GM23248 (cell line): Measurements from ENCODE around the gene INTS1. TPM values are rescaled to one million over a fixed set of nuclear protein-coding genes. Genes with fewer than 3 reads are reported as not detected.

Experiments used
- DNase-seq: peaks from one replicate; pipeline ENCODE4 v3.0.0-alpha.2; 2015
- H2AFZ ChIP-seq: fragments of 200-600 bp; sonication (generic); 2 replicates; pipeline ENCODE4 v1.6.1; 2016; ENCODE audit warnings: antibody characterized with exemption
- H3F3A ChIP-seq: fragments of 200-600 bp; sonication (generic); 2 replicates; pipeline ENCODE4 v1.6.1; 2016; ENCODE audit warnings: mild to moderate bottlenecking, antibody characterized with exemption, mixed run types; ENCODE audit not compliant: insufficient read depth
- H3K27ac ChIP-seq: fragments of 200-600 bp; sonication (generic); 2 replicates; pipeline ENCODE4 v1.5.1; 2016; ENCODE audit warnings: mild to moderate bottlenecking
- H3K27me3 ChIP-seq: fragments of 200-600 bp; sonication (generic); replicated peaks from 2 replicates; pipeline ENCODE4 v1.6.1; 2016; ENCODE audit warnings: mild to moderate bottlenecking; ENCODE audit not compliant: insufficient read depth
- H3K36me3 ChIP-seq: fragments of 200-600 bp; sonication (generic); 2 replicates; pipeline ENCODE4 v1.6.1; 2016; ENCODE audit warnings: low read depth, mild to moderate bottlenecking
- H3K4me1 ChIP-seq: fragments of 200-600 bp; sonication (generic); 2 replicates; pipeline ENCODE4 v1.6.1; 2016; ENCODE audit warnings: mild to moderate bottlenecking; ENCODE audit not compliant: insufficient read depth
- H3K4me2 ChIP-seq: fragments of 200-600 bp; sonication (generic); one replicate; pipeline ENCODE4 v1.6.1; 2016; ENCODE audit warnings: mild to moderate bottlenecking; ENCODE audit not compliant: unreplicated experiment
- H3K4me3 ChIP-seq: fragments of 200-600 bp; sonication (generic); 2 replicates; pipeline ENCODE4 v1.5.1; 2016; ENCODE audit warnings: mild to moderate bottlenecking
- H3K79me2 ChIP-seq: fragments of 200-600 bp; sonication (generic); 2 replicates; pipeline ENCODE4 v1.6.1; 2016; ENCODE audit warnings: mild to moderate bottlenecking; ENCODE audit not compliant: insufficient read depth
- H3K9ac ChIP-seq: fragments of 200-600 bp; sonication (generic); 2 replicates; pipeline ENCODE4 v1.6.1; 2016; ENCODE audit warnings: mild to moderate bottlenecking
- H3K9me2 ChIP-seq: fragments of 200-600 bp; sonication (generic); 2 replicates; pipeline ENCODE4 v1.6.1; 2016; ENCODE audit warnings: mixed run types, mild to moderate bottlenecking, moderate library complexity; ENCODE audit not compliant: insufficient read depth
- H3K9me3 ChIP-seq: fragments of 200-600 bp; sonication (generic); one replicate; pipeline ENCODE4 v1.6.1; 2017; ENCODE audit warnings: low read depth
- H4K20me1 ChIP-seq: fragments of 200-600 bp; sonication (generic); 2 replicates; pipeline ENCODE4 v1.6.0; 2016; ENCODE audit not compliant: insufficient read depth
- EZH2 ChIP-seq: fragments of 200-600 bp; sonication (generic); IDR thresholded peaks from 2 replicates; pipeline ENCODE4 v1.6.1; 2018; ENCODE audit warnings: antibody characterized with exemption, mild to moderate bottlenecking; ENCODE audit not compliant: insufficient read depth, poor library complexity, severe bottlenecking
- EZH2phosphoT487 ChIP-seq: fragments of 200-600 bp; sonication (generic); IDR thresholded peaks from 2 replicates; pipeline ENCODE4 v1.6.1; 2018; ENCODE audit warnings: antibody characterized with exemption, moderate library complexity, mild to moderate bottlenecking, low read depth; ENCODE audit not compliant: insufficient read depth
- WGBS, 2 experiments: methylation state at CpG; one replicate each; pipeline ENCODE4 v1.1.6; 2015 to 2017; ENCODE audit warnings: low lambda C conversion rate in 2 of 2, low coverage in 1 of 2; ENCODE audit errors: missing lambda C conversion rate in 2 of 2; 5-methylcytosine and 5-hydroxymethylcytosine counted together
- in situ Hi-C: fragments of 300-500 bp; cut with MboI; formaldehyde crosslinking; loops from 2 replicates; pipeline ENCODE4 v1.15.0; 2020
- polyA plus RNA-seq: library from polyadenylated mRNA; unstranded; fragments of >200 nt; fragmentation: Nextera tagmentation; extraction: Ambion mirVana; gene quantifications from 2 replicates; pipeline ENCODE4 v1.2.1, GENCODE V29; 2016
- total RNA-seq: library from RNA; depleted of rRNA; stranded (reverse); fragments of >200 nt; shearing (Covaris generic); gene quantifications from 2 replicates; pipeline ENCODE4 v1.2.3, GENCODE V29; 2014

Gene INTS1
- total and polyA plus RNA-seq, 2 experiments from 2014 or later: 25.4 to 44.7 TPM

- H3K79me2 ChIP-seq: peaks cover 42% of the 10 kb centered on the region
- H3F3A ChIP-seq: no peaks in the 10 kb centered on the region
- WGBS, 2 experiments: 95 to 96% methylated on average over 7 to 11 of the region's 14 CpGs
- H3K27ac ChIP-seq: no peak overlapping the region
- H3K4me2 ChIP-seq: no peak overlapping the region
- no peaks in the 10 kb centered on the region for H3K27me3 ChIP-seq
- no peaks in the 10 kb centered on the region for H3K36me3 ChIP-seq
- DNase-seq: no peak
- H3K9me3 ChIP-seq: no peaks in the 10 kb centered on the region
- H3K4me1 ChIP-seq: peaks cover 7% of the 10 kb centered on the region; the same call in 1 of the 2 replicates
- in situ Hi-C loops: no loop called here
- H3K4me3 ChIP-seq: no peak overlapping the region
- no peaks in the 10 kb centered on the region for H4K20me1 ChIP-seq
- H3K9ac ChIP-seq: no peak overlapping the region
- TF ChIP-seq EZH2phosphoT487: no peak
- no peak for TF ChIP-seq EZH2
- H3K9me2 ChIP-seq: no peaks in the 10 kb centered on the region
- H2AFZ ChIP-seq: no peak overlapping the region
Measured at GRCh38 chr7:1454542-1454941, 49.6 kb downstream of the INTS1 start.

DNA sequence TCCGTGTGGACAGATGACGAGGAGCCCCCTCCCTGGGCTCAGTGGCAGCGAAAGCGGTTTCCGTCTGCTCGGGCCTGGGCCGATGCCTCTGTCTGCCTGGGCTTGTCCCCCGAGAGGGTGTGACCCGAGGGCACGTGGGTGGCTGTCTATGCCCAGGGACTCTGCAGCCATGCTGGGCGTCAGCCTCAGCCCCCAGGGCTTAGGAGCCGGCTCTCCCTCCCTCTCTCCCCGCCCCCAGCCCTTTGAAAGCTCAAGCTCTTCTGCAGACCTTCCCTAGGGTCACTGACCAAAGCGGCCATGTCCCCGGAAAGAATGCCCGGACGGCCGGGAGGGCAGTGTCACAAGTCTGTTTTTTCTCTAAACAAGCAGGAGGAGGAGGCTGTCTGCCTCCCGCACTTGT lies 52.0 kb downstream of the INTS1 start:
- no peaks in the 10 kb centered on the region for H3K9me2 ChIP-seq
- no peak overlapping the region for H2AFZ ChIP-seq
- no peaks in the 10 kb centered on the region for H3K36me3 ChIP-seq
- H3K4me2 ChIP-seq: no peak overlapping the region
- H3K9me3 ChIP-seq: no peaks in the 10 kb centered on the region
- no peaks in the 10 kb centered on the region for H3K27me3 ChIP-seq
- in situ Hi-C loops: no loop called here
- H3K27ac ChIP-seq: no peak overlapping the region
- no peak overlapping the region for H3K9ac ChIP-seq
- no peaks in the 10 kb centered on the region for H3F3A ChIP-seq
- DNase-seq: no peak
- TF ChIP-seq EZH2phosphoT487: no peak
- no peak for TF ChIP-seq EZH2
- H3K4me3 ChIP-seq: no peak overlapping the region
- WGBS, 2 experiments: 62 to 64% methylated on average over 18 to 19 of the region's 19 CpGs
- H4K20me1 ChIP-seq: no peaks in the 10 kb centered on the region
- H3K4me1 ChIP-seq: no peaks in the 10 kb centered on the region
- H3K79me2 ChIP-seq: peaks cover 27% of the 10 kb centered on the region

DNA sequence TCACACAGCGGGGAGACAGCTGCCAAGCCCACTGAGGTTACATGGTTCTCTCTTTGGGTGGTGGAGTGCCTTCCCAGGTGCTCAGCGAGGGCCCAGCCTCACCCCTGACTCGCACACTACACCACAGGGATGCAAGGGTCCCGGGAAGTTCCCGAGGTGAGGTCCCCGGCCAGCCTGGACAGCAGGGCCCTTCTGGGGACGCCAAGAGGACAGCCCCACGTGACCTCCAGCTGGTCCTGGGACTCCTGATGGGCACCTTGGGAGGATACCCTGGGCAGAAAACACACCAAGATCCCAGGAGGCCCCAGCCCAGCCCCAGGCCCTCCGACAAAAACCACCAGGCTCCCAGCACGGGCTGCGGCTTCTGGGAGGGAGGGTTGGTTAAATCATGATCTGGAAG lies 53.2 kb downstream of the INTS1 start:
- TF ChIP-seq EZH2phosphoT487: no peak
- TF ChIP-seq EZH2: no peak
- no peaks in the 10 kb centered on the region for H4K20me1 ChIP-seq
- no peaks in the 10 kb centered on the region for H3F3A ChIP-seq
- H3K9ac ChIP-seq: no peak overlapping the region
- H3K9me2 ChIP-seq: no peaks in the 10 kb centered on the region
- H3K36me3 ChIP-seq: no peaks in the 10 kb centered on the region
- 94 to 97% methylated on average over 11 of the region's 11 CpGs for WGBS, 2 experiments
- H3K79me2 ChIP-seq: peaks cover 15% of the 10 kb centered on the region; the same call in 1 of the 2 replicates
- no peak for DNase-seq
- H2AFZ ChIP-seq: no peak overlapping the region
- no peak overlapping the region for H3K27ac ChIP-seq
- no peaks in the 10 kb centered on the region for H3K9me3 ChIP-seq
- no peak overlapping the region for H3K4me3 ChIP-seq
- in situ Hi-C loops: no loop called here
- H3K4me2 ChIP-seq: no peak overlapping the region
- H3K27me3 ChIP-seq: no peaks in the 10 kb centered on the region
- no peaks in the 10 kb centered on the region for H3K4me1 ChIP-seq

DNA sequence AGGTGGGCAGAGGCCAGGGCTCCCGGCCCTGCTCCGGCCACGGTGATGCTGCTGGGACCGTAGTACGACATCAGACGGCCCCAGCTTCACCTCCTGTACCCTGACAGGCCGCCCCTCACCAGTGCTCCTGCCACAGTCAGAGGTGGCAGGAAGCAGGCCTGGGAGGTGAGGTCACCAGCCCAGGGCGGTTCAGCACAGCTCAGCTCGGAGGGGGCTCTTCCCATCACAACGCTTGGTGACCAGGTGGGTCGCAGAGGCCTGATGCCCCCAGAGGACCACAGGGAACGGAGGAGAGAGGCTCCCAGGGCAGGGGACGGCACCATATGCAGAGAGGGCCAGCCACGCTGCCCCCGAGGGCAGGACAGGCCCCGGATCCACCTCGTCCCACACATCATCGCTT lies 53.8 kb downstream of the INTS1 start:
- no peaks in the 10 kb centered on the region for H3K9me2 ChIP-seq
- no peak overlapping the region for H3K9ac ChIP-seq
- no peaks in the 10 kb centered on the region for H3F3A ChIP-seq
- no peak overlapping the region for H3K4me2 ChIP-seq
- DNase-seq: no peak
- no peak for TF ChIP-seq EZH2phosphoT487
- no peak for TF ChIP-seq EZH2
- H3K4me1 ChIP-seq: no peaks in the 10 kb centered on the region
- H3K27me3 ChIP-seq: no peaks in the 10 kb centered on the region
- H3K79me2 ChIP-seq: peaks cover 10% of the 10 kb centered on the region; the same call in 1 of the 2 replicates
- no peak overlapping the region for H3K27ac ChIP-seq
- in situ Hi-C loops: no loop called here
- H4K20me1 ChIP-seq: no peaks in the 10 kb centered on the region
- 87 to 88% methylated on average over 18 of the region's 18 CpGs for WGBS, 2 experiments
- H3K9me3 ChIP-seq: no peaks in the 10 kb centered on the region
- H3K4me3 ChIP-seq: no peak overlapping the region
- no peaks in the 10 kb centered on the region for H3K36me3 ChIP-seq
- H2AFZ ChIP-seq: no peak overlapping the region

DNA sequence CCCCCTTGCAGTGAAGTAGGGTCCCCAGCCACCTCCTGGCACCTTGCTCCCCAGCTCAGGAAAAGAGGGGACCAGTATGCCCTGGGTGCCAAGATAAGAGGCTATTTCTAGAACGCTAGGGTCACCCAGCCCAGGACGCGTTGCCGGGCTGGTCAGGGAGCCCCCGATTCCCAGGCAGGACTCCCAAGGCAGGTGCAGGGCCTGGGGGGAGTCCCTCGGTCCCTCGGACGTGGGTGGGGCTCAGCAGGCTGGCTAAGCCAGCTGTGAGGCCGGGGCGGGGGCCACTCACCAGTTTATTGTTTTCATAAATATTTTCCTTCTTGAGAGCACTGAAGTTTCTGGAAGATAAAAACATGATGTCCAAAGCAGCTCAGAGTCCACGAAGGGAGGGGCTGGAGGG lies 54.2 kb downstream of the INTS1 start:
- in situ Hi-C loops: no loop called here
- H3K9me3 ChIP-seq: no peaks in the 10 kb centered on the region
- H4K20me1 ChIP-seq: no peaks in the 10 kb centered on the region
- no peaks in the 10 kb centered on the region for H3K4me1 ChIP-seq
- no peaks in the 10 kb centered on the region for H3K9me2 ChIP-seq
- H3F3A ChIP-seq: no peaks in the 10 kb centered on the region
- no peak overlapping the region for H3K4me3 ChIP-seq
- H3K9ac ChIP-seq: no peak overlapping the region
- no peak for TF ChIP-seq EZH2
- no peak for TF ChIP-seq EZH2phosphoT487
- no peak for DNase-seq
- peaks cover 6% of the 10 kb centered on the region; the same call in 1 of the 2 replicates for H3K79me2 ChIP-seq
- 78 to 81% methylated on average over 11 of the region's 11 CpGs for WGBS, 2 experiments
- no peak overlapping the region for H2AFZ ChIP-seq
- no peaks in the 10 kb centered on the region for H3K27me3 ChIP-seq
- no peaks in the 10 kb centered on the region for H3K36me3 ChIP-seq
- no peak overlapping the region for H3K4me2 ChIP-seq
- H3K27ac ChIP-seq: no peak overlapping the region
